Kidney capillary endothelial cell (primary cell): Measurements from ENCODE around the gene QKI.
"Not testable (repeated sequence)": the region's sequence is repeated elsewhere in the genome, so short reads cannot be mapped to it uniquely, and the experiment has no call there.

Source experiments
- DNase-seq: peaks from one replicate; pipeline ENCODE4 v3.0.0-alpha.2; 2018; ENCODE audit warnings: low spot score

QKI gene

DNA sequence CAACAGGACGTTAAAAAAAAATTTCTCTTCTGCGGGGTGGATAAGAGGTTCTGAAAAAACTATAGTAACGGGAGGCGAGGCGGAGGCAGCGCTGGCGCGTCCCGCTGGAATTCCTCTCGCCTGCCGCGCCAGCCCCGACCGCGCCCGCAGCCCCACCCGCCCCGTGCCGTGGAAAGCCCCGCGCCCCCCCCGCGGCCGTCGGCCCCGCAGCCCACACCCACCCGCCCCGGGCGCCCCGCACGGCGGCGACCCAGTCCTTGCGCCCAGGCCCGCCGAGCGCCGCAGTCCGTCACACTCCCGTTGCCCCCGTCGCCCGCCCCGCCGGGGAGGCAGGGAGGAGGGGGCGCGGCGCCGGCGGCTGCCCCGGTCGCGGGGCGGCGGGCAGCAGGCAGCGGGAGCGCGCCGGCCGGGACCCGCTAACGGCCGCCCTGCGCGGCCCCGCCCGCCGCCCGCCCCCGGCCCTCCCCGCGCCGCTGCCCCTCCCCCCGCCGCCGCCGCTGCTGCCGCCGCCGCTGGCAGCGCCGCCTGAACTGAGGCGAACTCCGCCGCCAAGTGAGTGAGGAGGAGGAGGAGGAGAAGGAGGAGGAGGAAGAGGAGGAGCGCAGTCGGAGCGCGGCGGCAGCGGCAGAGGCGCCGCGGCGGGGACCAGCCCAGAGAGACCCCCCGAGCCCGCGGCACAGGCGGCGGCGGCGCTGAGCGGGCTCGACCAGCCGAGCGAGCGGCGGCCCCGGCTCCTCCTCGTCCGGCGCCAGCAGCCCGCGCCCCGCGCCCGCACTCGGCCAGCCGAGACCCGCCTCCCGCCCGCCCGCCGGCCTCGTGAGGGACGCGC, at the start of gene QKI:
Gene QKI (plus strand): TSS at position 602 of the 829 bp plus-strand sequence. CDS start 476 bp downstream, outside the sequence.
- peak; percentile 52 for DNase-seq

DNA sequence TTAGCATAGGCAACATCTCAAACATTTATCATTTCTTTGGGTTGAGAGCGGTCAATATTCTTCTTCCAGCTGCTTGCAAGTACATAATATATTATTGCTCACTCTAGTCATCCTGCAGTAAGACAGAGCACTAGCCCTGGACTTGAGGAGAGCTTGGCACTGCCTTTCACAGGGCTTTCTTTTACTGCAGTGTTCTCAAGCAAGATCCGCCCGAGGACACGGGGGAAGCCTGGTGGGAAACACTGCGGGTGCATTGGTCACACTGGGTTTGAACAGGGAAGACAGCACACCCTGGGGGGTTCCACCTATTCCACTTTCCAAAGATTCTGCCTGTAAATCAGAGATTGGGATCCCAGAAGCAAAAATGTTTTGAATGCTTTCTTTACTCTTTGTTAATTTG, 48.2 kb upstream of the QKI start:
- no peak for DNase-seq

- no peak for DNase-seq
Observed at GRCh38 chr6:163367497-163368183, 46.9 kb upstream of the QKI start.

- DNase-seq: no peak
Observed at GRCh38 chr6:163369141-163369540, 45.4 kb upstream of the QKI start.

DNA sequence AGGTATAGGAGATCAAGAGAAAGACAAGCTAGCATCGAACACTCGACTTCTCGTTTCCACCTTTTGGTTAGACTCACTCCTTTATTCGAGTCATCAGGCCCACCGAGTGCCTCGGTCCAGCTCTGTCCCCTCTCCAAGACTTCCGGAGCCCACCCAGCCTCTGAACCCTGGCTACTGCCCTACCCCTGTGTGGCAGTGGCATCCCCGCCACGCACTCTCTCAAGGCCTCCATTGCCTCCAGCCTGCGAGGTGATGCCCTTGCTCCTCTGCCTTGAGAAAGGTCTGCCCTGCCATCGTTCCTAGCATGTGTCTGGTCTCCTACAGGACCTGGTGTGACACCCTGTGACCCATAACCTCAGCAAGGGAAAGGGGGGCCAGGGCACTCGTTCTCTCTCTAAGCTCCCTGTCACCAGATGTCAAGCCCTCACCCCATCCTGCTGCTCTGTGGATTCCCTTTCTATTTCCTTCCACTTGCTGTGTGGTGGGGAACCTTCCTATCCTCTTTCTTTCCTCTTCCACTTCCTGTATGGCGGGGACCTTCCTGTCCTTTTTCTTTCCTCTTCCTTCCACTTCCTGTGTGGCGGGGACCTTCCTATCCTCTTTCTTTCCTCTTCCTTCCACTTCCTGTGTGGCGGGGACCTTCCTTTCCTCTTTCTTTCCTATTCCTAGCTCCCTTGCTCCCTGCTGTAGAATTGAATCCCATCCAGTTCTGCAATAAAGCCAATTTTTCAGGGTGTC, 44.7 kb upstream of the QKI start:
- no peak for DNase-seq

DNA sequence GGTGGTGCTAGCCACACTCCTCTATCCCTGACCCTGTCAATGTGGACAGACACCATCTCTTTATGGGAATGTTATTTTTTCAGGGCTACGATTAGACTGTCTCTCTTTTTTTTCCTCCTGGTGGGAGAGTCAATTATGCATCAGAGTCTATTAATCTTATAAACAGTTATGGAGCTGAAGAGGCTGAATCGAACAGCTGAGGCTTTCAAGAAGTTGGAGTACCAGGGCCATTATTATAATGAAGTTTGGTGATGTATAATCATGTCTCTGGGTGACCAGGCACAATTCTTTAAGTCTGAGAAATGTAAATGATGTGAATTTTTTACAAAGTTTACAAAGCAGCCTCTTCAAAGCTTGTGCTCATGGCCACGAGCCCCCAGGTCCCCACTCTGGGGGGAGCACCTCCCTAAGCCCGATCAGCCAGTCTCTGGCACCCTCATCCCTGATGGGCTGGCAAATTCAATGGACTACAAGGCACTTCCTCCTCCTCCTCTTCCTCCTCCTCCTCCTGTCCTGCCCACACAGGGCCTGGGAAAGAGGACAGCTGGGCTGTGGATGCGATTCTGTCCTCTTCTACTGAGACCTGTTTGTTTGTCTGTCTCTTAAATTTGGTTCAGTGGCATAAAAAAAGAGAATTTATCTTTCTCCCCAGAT, 43.9 kb upstream of the QKI start:
- no peak for DNase-seq

DNA sequence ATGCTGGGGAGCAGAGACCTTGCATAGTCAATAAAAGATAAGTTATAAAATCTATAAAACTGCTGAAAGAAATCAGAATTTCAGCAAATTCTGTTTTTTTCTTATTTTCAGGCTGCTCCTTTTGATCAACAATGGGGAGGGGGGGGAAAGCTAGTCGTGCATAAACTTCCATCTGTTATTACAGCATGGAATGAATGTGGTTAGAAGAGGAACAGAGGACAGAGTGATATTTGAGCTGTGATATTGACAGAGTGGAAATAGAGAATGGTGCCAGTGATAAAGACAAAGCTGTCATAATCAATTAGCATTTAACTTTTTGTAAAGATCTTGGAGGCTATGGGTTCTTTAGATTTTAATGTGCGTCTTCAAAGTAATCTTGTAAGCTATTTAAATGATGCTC, 43.4 kb upstream of the QKI start:
- DNase-seq: no peak

DNA sequence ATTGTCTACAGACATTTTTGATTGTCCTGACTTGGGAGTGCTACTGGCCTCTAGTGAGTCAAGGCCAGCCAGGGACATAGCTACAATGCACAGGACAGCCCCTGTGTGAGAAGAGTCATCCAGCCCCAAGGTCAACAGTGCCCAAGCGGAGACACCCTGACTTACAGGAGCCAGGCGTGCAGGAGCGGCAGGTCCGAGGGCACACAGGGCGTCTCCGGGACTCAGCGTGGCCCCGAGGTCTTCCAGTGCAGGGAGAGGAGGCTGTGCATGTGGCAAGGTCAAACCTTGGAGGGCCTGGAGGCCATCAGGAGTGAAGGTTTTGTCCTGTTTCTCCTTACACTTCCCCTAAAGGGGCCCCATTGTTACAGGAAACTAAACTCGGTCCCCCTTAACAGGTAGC, 41.3 kb upstream of the QKI start:
- no peak for DNase-seq

- DNase-seq: no peak
Observed at GRCh38 chr6:163375361-163375760, 39.2 kb upstream of the QKI start.

GRCh38 chr6:163376187-163376586, 38.3 kb upstream of the QKI start:
- DNase-seq: no peak

- no peak for DNase-seq
Observed at GRCh38 chr6:163377561-163377960, 37.0 kb upstream of the QKI start.

- DNase-seq: no peak
Observed at GRCh38 chr6:163380216-163380615, 34.3 kb upstream of the QKI start.

DNA sequence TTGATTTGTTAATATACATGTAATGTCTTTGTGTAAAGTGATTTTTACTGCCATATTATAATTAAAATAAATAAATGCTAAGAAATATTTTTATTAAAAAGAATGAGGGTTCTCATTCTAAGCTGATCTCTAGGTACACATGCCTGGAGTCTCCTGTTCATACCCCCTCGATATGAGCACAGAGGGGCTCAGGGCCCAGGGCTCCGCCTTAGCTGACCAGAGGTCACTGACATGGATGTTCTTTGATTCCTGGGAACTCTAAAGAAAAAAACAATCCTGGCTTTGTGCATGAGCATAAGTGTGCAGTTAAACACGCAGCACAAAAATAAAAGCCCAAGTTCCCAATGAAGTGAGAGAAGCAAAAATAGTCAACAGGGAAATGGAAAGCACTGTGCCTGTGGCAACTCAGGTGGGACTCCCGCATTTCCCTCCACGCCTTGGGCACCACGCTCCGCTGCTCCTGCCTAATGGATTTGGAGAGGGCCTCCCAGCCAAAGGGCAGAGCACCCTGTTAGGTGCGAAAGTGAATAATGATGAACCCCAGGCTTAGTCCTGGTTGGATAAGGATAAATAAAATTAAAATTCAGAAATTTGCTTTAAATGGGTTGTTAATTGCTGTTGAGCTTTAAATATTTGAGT, 33.3 kb upstream of the QKI start:
- no peak for DNase-seq

DNA sequence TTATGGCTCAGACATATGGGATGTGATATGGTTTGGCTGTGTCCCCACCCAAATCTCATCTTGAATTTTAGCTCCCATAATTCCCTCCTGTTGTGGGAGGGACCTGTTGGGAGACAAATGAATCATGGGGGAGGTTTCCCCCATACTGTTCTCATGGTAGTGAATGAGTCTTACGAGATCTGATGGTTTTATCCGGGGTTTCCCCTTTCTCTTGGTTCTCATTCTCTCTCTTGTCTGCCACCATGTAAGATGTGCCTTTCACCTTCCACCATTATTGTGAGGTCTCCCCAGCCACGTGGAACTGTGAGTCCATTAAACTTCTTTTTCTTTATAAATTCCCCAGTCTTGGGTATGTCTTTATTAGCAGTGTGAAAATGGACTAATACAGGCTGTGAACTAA, 31.1 kb upstream of the QKI start:
- DNase-seq: not testable (repeated sequence)

DNA sequence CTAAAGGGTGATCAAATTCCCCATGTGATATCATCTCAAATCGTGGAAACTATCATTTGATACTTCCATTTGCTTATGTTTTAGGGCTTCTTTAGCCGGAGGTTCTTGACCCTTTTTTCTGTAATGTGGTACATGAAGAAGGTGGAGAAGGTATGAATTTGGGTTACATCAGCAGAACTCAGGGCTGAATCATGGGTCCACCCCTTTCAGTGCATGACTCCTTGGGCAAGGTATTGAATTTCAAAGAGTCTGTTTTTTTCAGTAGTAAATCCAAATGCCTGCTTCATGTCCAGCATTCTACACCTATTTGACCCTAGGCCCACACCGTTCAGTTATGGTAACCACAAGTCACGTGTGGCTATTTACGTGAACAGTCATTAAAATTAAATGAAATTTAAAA, 30.6 kb upstream of the QKI start:
- no peak for DNase-seq

- no peak for DNase-seq
Observed at GRCh38 chr6:163384510-163384909, 30.0 kb upstream of the QKI start.

DNA sequence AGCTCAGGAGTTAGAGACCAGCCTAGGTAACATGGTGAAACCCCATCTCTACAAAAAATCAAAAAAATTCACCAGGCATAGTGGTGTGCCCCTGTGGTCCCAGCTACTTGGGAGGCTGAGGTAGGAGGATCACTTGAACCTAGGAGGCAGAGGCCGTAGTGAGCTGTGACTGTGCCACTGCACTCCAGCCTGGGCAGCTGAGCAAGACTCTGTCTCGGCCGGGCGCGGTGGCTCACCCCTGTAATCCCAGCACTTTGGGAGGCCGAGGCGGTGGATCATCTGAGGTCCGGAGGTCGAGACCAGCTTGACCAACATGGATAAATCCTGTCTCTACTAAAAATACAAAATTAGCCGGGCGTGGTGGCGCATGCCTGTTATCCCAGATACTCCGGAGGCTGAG, 29.0 kb upstream of the QKI start:
- DNase-seq: not testable (repeated sequence)

DNA sequence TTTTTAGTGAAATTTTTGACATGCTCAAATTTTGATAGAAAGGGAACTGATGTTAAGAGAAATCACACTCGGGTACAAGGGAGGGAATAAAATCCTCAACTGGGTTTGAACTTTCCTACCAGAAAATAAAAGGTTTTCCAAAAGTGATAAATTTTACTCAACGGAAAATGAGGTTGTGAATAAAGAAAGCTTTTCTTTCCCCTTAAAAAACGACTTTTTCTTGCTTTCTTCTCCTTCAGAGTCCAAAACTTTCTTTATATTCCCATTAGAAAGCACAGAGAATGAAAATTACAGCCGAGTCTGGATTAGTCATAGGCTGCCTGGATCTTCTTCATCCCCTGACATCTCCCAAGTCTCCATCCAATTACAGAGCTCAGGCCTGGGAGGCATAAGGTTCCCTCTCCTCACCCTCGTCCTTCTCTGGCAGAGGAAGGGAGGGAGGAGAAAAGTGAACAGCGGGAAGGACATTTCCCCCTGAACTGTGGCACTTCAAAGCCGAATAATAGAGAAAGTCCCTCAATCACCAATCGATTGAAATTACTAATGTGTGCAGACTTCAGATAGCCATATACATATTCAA, 28.1 kb upstream of the QKI start:
- no peak for DNase-seq

- no peak for DNase-seq
Observed at GRCh38 chr6:163387317-163387716, 27.2 kb upstream of the QKI start.

- no peak for DNase-seq
Observed at GRCh38 chr6:163389354-163389753, 25.2 kb upstream of the QKI start.

GRCh38 chr6:163390770-163391169, 23.7 kb upstream of the QKI start:
- DNase-seq: no peak

DNA sequence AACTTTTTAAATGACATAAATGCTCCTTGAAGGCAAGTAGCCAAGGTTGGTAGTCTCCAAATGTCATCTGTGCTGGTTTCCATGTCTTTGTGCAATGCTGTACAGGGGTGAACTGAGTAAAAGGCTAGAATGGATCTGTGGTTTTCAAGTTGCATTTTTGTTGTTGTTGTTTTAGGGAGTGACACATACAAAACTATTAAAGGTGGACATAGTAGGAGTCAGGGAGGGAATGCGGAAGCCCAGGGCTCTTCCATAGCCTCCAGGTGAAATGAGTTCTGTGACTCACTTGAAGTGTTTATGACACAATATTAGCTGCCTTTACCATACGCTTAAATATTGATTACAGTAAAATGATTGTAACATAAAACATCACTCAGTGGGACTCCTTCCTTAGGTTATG, 22.5 kb upstream of the QKI start:
- DNase-seq: no peak
